Activated CD4-positive, alpha-beta memory T cell treated with anti-CD3 and anti-CD28 coated beads, Interleukin-2, amount 10 ng/mL, durations not matched to agents 7 days and 5 days (primary cell): ENCODE data around the gene TMEM89. TPM values are rescaled to one million over a fixed set of nuclear protein-coding genes. Genes with fewer than 3 reads are reported as not detected.

Source experiments
- CTCF ChIA-PET: fragments of 350-600 bp; sonication (Branson Sonifier 250); formaldehyde crosslinking; loops from one replicate; lab custom pipeline; 2021; ENCODE audit warnings: antibody characterized with exemption, inconsistent platforms; lab: Charles Lee
- POLR2A ChIA-PET: fragments of 350-600 bp; sonication (Branson Sonifier 250); formaldehyde crosslinking; loops from one replicate; lab custom pipeline; 2021; ENCODE audit warnings: antibody characterized with exemption; lab: Charles Lee
- DNase-seq: peaks from one replicate; pipeline ENCODE4 v3.0.0-alpha.2; 2020
- H3K27ac Mint-ChIP-seq: one replicate; pipeline ENCODE4 v1.8.0; 2021; ENCODE audit warnings: mild to moderate bottlenecking, mixed read lengths
- H3K27me3 Mint-ChIP-seq: one replicate; pipeline ENCODE4 v1.8.0; 2021; ENCODE audit warnings: mixed read lengths
- H3K36me3 Mint-ChIP-seq: one replicate; pipeline ENCODE4 v1.8.0; 2021; ENCODE audit warnings: low read depth, mixed read lengths
- H3K4me1 Mint-ChIP-seq: one replicate; pipeline ENCODE4 v1.8.0; 2021; ENCODE audit warnings: mixed read lengths
- H3K4me3 Mint-ChIP-seq: one replicate; pipeline ENCODE4 v1.8.0; 2021; ENCODE audit warnings: mild to moderate bottlenecking, mixed read lengths
- H3K9me3 Mint-ChIP-seq: one replicate; pipeline ENCODE4 v1.8.0; 2021; ENCODE audit warnings: mixed read lengths
- total RNA-seq, 2 experiments: library from RNA; stranded (reverse); gene quantifications; one replicate each; pipeline ENCODE4 v1.2.3, GENCODE V29; 2021

The TMEM89 gene
- total RNA-seq, 2 experiments from 2014 or later, result not detected

DNA sequence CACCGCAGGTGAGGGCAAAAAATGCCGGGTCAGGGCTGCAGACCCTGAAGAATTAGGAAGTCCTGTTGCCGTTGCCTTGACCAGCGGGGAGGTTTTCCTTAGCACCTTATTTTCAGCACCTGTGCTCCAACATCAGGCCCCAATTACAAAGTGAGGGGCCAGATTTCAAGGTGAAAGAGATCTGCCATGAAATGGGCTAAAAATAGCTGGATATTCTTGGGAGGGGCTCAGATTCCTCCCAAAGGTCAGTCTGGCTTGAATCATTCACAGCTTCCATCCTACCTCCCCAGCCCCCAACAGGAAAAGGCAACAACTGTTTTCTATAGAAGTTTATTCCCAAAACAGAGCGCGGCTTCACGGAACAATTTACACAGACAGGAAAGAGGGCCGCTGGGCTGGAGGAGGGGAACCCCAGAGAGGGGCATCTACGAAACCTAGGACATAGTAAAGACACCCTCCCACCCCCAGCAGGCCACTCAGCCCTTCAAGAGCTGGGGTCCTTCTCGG is 14.6 kb upstream of the TMEM89 start:
- POLR2A ChIA-PET, result interaction anchor here (0.9 to 3.0 kb wide), 13 partner anchors 9 to 458 kb away, joined by 3 to 25 read pairs (median 10); partner anchors contain the start of genes CELSR3, IP6K2, PFKFB4 and QRICH1
- H3K9me3 Mint-ChIP-seq, result no peaks in the 10 kb centered on the region
- H3K27ac Mint-ChIP-seq, result peak overlapping the region; percentile 87

DNA sequence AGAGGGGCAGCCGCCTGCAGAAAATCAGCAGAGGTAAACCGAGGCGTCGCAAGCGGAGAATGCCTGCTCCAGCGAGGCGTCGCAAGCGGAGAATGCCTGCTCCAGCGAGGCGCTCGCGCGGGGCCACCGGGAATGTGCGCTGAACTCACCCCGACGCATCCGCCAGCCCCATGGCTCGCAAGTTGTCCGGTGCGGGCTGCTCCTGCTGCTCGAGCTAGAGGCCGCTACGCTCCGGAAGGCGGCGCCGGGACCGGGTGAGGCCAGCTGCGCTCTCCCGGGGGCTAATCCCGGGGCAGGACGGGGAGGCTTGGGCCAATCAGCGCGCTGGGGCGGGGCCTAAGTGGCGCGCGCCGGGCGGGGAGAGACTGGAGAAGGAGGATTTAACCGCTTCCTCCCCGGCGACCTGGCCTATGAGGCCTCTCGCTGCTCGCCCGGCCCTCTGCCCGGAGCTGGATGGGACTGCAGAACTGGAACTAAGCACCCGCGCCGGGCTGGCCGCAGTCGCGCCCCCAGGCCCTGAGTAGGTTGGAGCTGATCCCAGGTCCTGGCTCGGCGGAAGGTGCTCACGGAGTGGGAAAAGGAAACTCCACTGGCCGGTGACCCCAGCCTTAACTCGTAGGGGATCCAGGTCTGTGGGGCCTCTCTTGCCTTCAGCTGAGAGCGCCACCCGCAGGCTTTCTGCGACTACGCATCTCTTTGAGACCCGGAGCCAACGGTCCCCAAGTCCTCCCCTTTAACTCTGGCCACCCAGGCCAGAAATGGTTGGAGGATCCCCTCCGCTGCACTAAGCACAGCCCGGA is 13.9 kb upstream of the TMEM89 start, which contains the start of gene SLC26A6:
Gene SLC26A6, minus strand, starts transcription at position 240 of the 800 bp plus-strand sequence. Its CDS starts 68 bp downstream, at position 172.
- Mint-ChIP-seq H3K36me3 (peaks cover 11% of the 10 kb centered on the region), H3K27me3 (no peaks in the 10 kb centered on the region), H3K27ac (peak within 1 kb of the TSS; percentile 87), H3K9me3 (no peaks in the 10 kb centered on the region), H3K4me3 (peak within 1 kb of the TSS; percentile 91), H3K4me1 (peaks cover 31% of the 10 kb centered on the region)
- peak; percentile 96 for DNase-seq
- ChIA-PET CTCF (interaction anchor here (0.7 to 2.9 kb wide), 18 partner anchors 11 to 372 kb away, joined by 3 to 27 read pairs (median 4); partner anchors contain the start of genes CCDC51, CELSR3, NCKIPSD and PFKFB4), POLR2A (interaction anchor here (0.7 to 3.0 kb wide), 17 partner anchors 9 to 458 kb away, joined by 3 to 25 read pairs (median 5); partner anchors contain the start of genes CELSR3, IP6K2, PFKFB4 and QRICH1)

More for the DNA sequence above, 14.6 kb upstream of the TMEM89 start:
- Mint-ChIP-seq H3K27me3 (no peaks in the 10 kb centered on the region), H3K4me3 (peak overlapping the region; percentile 91), H3K4me1 (peaks cover 31% of the 10 kb centered on the region), H3K36me3 (peaks cover 11% of the 10 kb centered on the region)
- CTCF ChIA-PET, result interaction anchor here (1.0 to 2.9 kb wide), 14 partner anchors 12 to 371 kb away, joined by 3 to 27 read pairs (median 6); partner anchors contain the start of genes CELSR3, NCKIPSD, PFKFB4 and UQCRC1
- no peak for DNase-seq

DNA sequence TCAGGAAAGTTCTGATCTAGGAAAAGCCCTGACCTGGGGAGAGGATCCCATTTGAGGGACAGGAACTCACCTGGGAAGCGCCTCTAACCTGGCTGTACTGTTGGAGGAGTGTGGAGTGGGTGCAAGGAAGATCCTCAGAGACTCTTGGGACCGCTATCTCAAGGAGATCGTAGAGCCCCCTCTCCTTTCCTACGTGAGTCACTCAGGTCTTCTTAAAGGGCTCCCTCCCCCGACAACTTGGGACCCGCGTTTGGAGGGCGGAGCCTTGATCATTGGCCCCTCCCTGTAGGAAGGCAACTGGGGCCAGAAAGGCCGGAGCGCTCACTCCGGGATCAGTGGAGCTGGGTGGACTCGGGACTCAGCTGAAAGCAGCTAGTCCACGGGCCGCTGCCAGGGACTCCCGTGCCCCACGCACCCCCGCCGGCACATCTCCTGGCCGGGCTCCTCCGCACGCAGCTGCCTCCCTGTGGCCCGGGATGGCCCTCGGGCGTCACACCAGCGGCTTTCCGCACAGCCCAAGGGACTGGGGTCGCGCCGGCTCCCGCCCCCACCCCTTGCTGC is 13.2 kb upstream of the TMEM89 start:
- CTCF ChIA-PET, result interaction anchor here (0.6 to 2.9 kb wide), 19 partner anchors 10 to 372 kb away, joined by 3 to 27 read pairs (median 4); partner anchors contain the start of genes CCDC51, CELSR3, NCKIPSD and PFKFB4
- Mint-ChIP-seq H3K27ac (no peak overlapping the region), H3K9me3 (no peaks in the 10 kb centered on the region)

DNA sequence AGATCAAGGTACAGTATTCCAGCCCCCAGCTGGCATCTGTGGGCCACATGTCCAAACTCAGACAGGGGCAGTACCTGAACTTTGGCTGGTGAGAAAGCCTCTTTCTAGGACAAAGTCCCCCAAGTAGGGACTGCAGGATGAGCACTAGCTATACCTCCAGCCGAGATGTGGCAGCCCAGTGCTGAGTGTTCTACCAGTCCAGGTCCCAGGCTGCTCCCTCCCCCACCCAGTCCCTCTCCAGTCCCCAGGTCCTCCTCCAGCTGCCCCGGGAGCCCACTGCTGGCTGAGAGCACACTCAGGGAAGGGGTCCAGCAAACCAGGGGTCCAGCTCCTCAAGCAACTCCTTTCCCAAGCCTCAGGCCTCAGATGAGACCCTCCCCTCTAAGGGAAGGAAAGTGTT is 12.2 kb upstream of the TMEM89 start:
- DNase-seq, result no peak
- Mint-ChIP-seq H3K4me3 (peak overlapping the region; percentile 91), H3K27me3 (no peaks in the 10 kb centered on the region), H3K36me3 (peaks cover 21% of the 10 kb centered on the region), H3K27ac (no peak overlapping the region), H3K4me1 (peaks cover 31% of the 10 kb centered on the region), H3K9me3 (no peaks in the 10 kb centered on the region)
- CTCF ChIA-PET, result interaction anchor here (0.9 to 2.9 kb wide), 3 partner anchors 9 to 233 kb away, joined by 3 to 27 read pairs (median 8); partner anchors contain the start of gene UQCRC1
- POLR2A ChIA-PET, result interaction anchor here (0.6 to 3.0 kb wide), 7 partner anchors 8 to 83 kb away, joined by 3 to 25 read pairs (median 5); partner anchors contain the start of genes CELSR3 and IP6K2

More for the DNA sequence above, 13.2 kb upstream of the TMEM89 start:
- Mint-ChIP-seq H3K4me1 (peaks cover 31% of the 10 kb centered on the region), H3K36me3 (peaks cover 11% of the 10 kb centered on the region), H3K27me3 (no peaks in the 10 kb centered on the region), H3K4me3 (peak overlapping the region; percentile 91)
- peak; percentile 62 for DNase-seq
- POLR2A ChIA-PET, result interaction anchor here (0.6 to 3.0 kb wide), 16 partner anchors 9 to 459 kb away, joined by 3 to 25 read pairs (median 7); partner anchors contain the start of genes CELSR3, IP6K2, PRKAR2A and QRICH1

DNA sequence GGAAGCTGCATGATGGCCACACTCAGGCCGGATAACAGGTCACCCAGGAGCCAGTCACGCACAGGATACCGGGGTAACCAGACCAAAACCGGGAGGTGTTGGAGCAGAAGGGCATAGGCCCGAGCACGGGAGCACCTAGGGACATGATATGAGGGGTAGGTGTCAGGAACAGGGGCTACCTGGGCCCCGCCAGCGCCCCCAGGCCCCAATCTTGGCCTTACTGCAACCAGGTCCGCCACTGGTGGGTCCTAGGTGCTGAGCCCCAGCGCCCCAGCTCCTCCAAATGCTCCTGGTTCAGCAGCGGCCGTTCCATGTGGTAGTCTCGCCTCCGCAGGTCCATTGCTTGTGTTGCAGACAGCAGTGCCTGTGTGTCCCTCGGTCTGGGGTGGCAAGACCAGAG is 11.7 kb upstream of the TMEM89 start:
- H3K27me3 Mint-ChIP-seq, result no peaks in the 10 kb centered on the region
- H3K9me3 Mint-ChIP-seq, result no peaks in the 10 kb centered on the region
- peak overlapping the region; percentile 91 for H3K4me3 Mint-ChIP-seq
- H3K27ac Mint-ChIP-seq, result no peak overlapping the region
- no peak for DNase-seq
- peaks cover 23% of the 10 kb centered on the region for H3K36me3 Mint-ChIP-seq
- POLR2A ChIA-PET, result interaction anchor here (1.2 to 3.0 kb wide), 2 partner anchors 10 to 29 kb away, joined by 3 to 25 read pairs; partner anchors contain the start of gene CELSR3
- CTCF ChIA-PET, result interaction anchor here (1.6 kb wide), 1 partner anchor 232 kb away, joined by 8 read pairs; no protein-coding TSS in a partner anchor
- H3K4me1 Mint-ChIP-seq, result peaks cover 31% of the 10 kb centered on the region

DNA sequence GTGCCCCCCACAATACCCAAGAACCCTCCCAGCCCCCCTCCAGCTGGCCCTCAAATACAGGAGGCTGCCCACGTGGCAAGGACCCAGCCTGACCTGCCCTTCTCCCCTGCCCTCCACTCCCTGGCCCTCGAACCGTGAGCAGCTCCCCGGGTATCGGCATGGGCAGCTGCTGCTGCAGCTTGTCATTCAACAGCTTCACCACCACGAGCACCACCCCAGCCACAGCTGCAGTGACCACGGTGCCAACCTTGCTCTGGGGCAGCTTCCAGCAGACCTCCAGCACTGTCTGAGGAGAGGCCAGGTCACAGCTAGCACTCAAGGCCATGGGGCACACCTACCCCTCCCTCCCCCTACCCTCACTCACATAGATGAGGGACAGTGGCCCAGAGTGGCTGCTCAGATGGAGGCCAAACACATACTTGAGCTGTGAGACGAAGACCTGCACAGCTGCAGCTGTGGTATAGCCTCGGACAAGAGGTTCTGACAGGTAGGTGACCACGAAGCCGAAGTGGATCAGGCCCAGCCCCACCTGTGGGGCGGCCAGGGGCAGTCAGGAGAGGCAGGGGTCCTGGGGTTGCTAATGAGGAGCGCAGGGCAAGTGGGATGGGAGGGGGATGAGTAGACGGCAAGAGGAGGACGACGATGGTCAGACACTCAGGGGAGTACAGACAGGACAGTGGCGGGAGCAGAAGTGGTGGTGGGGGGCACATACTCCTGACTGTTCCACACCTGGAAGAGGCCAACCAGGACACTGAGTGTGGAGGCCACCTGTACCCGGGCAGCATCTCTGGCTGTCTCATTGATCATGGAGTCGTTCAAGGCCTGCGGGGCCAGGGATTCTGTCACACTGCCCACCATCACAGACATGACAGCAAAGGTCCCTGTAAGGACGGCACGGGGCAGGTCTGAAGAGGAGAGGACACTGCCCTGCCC is 10.2 kb upstream of the TMEM89 start:
- Mint-ChIP-seq H3K4me1 (peaks cover 26% of the 10 kb centered on the region), H3K9me3 (no peaks in the 10 kb centered on the region), H3K36me3 (peaks cover 29% of the 10 kb centered on the region), H3K27me3 (no peaks in the 10 kb centered on the region), H3K4me3 (no peak overlapping the region), H3K27ac (no peak overlapping the region)
- ChIA-PET POLR2A (no interaction called here), CTCF (no interaction called here)
- DNase-seq, result no peak

DNA sequence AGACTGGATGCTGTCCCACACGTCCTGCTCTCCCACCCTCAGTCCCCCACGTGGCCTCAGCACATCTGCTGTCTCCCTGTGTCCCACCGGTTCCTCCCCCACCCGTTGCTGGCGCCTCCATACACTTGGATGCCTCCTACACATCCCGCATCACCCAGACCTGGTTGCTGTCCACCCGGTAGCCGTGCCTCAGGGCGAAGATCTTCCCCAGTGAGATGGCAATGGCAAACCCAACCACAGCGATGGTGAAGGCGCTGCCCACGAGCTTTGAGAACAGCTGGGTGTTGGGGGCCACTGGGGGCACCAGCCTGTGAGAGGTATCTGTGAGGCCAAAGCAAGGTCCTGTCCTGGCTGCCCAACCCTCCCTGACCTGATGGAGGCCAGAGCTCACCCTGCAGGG is 9.3 kb upstream of the TMEM89 start:
- no peaks in the 10 kb centered on the region for H3K9me3 Mint-ChIP-seq
- peaks cover 34% of the 10 kb centered on the region for H3K36me3 Mint-ChIP-seq
- ChIA-PET POLR2A (no interaction called here), CTCF (no interaction called here)
- DNase-seq, result no peak
- H3K4me1 Mint-ChIP-seq, result peaks cover 19% of the 10 kb centered on the region
- no peak overlapping the region for H3K4me3 Mint-ChIP-seq
- H3K27me3 Mint-ChIP-seq, result no peaks in the 10 kb centered on the region
- H3K27ac Mint-ChIP-seq, result no peak overlapping the region

DNA sequence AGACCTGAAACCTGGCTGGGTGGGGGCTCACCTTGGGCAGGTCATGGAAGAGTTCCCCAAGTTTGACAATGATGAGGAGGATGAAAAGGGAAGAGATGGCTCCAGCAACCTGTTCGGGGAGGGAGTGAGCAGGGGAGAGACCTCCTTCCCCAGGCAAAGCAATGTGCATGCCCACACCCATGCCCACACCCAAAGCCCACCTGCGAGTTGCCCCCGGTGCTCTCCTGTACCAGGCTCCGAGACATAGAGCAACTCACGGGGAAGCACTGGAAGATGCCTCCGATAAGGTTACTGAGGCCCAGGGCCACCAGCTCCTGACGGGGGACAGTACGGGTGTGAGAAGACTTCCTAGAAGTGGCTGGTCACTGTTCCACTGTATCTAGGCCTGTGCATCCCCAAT is 8.8 kb upstream of the TMEM89 start:
- POLR2A ChIA-PET, result no interaction called here
- peaks cover 36% of the 10 kb centered on the region for H3K36me3 Mint-ChIP-seq
- H3K27ac Mint-ChIP-seq, result no peak overlapping the region

DNA sequence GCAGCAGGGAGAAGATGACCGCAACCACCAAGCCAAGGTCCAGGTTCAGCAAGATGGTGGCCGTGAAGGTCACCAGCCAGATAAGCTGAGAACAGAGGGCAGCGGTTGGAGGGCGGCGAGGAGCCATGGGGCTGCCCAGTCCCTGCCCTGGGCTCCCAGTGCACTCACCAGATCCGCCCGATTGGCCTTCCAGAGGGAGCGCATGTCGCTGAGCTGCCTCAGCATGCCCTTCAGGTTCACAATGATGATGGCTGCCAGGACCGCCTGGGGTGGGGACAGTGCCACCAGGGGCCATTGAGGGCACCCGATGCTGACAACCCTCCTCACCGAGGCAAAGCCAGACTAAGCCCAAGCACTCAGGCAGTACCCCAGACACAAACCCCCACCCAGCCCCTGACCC is 8.3 kb upstream of the TMEM89 start:
- CTCF ChIA-PET, result no interaction called here
- POLR2A ChIA-PET, result no interaction called here

More for the DNA sequence above, 8.8 kb upstream of the TMEM89 start:
- Mint-ChIP-seq H3K4me1 (peaks cover 18% of the 10 kb centered on the region), H3K4me3 (no peak overlapping the region), H3K9me3 (no peaks in the 10 kb centered on the region), H3K27me3 (no peaks in the 10 kb centered on the region)
- DNase-seq, result no peak
- CTCF ChIA-PET, result no interaction called here

DNA sequence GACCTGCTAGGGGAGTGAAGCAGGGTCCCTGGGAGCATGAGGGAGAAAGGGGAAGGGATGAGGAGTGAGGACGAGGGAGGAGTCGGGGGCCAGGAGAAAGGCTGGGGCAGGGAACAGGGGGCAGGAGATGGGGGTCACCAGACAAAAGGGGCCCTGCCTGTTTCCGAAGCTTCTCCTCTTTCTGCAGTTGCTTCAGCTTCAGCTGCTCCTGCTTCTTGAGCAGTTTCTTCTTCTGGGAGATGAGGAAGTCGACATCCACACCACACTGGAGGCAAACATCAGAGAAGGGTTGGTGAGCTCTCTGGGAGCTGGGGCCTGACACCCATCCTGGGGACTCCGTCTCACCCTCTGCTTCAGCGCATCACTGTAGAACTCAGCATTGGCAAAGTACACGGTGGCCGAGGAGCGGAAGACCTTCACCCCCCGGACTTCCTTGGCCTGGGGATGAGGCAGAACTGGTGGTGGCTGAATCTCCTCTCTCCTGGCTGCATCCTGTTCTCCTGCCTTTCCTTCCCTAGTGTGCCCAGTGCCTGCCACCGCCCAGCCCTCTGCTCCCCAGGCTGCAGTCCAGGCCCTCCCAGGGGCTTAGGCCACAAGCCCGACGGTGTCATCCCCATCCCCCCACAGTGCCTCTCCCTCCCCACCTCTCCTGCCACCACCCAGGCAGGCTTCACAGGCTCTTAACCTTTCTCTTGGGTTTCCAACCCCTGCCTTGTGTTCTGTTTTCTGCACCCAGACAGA is 6.9 kb upstream of the TMEM89 start:
- DNase-seq, result no peak
- no peaks in the 10 kb centered on the region for H3K27me3 Mint-ChIP-seq
- H3K27ac Mint-ChIP-seq, result no peak overlapping the region
- no peaks in the 10 kb centered on the region for H3K9me3 Mint-ChIP-seq
- CTCF ChIA-PET, result no interaction called here
- peaks cover 41% of the 10 kb centered on the region for H3K36me3 Mint-ChIP-seq
- POLR2A ChIA-PET, result no interaction called here
- peaks cover 17% of the 10 kb centered on the region for H3K4me1 Mint-ChIP-seq
- no peak overlapping the region for H3K4me3 Mint-ChIP-seq

More for the DNA sequence above, 8.3 kb upstream of the TMEM89 start:
- H3K36me3 Mint-ChIP-seq, result peaks cover 38% of the 10 kb centered on the region
- no peak overlapping the region for H3K27ac Mint-ChIP-seq
- no peak overlapping the region for H3K4me3 Mint-ChIP-seq
- peaks cover 21% of the 10 kb centered on the region for H3K4me1 Mint-ChIP-seq
- no peak for DNase-seq
- no peaks in the 10 kb centered on the region for H3K9me3 Mint-ChIP-seq
- H3K27me3 Mint-ChIP-seq, result no peaks in the 10 kb centered on the region

DNA sequence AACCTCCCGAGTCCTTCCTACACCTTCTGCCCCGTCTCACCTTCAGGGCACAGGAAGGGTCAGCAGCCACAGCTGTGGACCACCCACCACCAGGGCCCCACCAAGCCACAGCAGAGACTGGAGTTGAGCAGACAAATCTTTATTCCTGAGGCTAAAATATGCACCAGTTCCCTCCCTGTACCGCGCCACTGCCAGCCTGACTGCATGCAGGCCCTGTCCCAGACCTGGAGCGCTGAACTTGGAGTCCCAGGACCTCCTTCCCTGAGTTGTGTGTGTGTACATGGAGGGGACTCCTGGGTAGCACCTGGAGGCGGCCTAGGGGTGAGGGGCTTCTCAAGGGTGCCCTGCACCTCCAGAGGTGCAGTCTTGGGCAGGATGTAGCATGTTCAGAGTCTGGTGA is 4.0 kb upstream of the TMEM89 start:
- Mint-ChIP-seq H3K4me3 (no peak overlapping the region), H3K27ac (no peak overlapping the region), H3K27me3 (no peaks in the 10 kb centered on the region)

More for the DNA sequence above, 4.0 kb upstream of the TMEM89 start:
- no peaks in the 10 kb centered on the region for H3K9me3 Mint-ChIP-seq
- no peak for DNase-seq
- H3K4me1 Mint-ChIP-seq, result peaks cover 11% of the 10 kb centered on the region
- CTCF ChIA-PET, result no interaction called here
- peaks cover 38% of the 10 kb centered on the region for H3K36me3 Mint-ChIP-seq
- POLR2A ChIA-PET, result interaction anchor here (2.4 kb wide), 1 partner anchor 9 kb away, joined by 13 read pairs; the partner anchor contains the start of gene SLC26A6
